Fibroblast of lung (primary cell): ENCODE data around the gene CAPNS1.
"Not testable (repeated sequence)": the region's sequence is repeated elsewhere in the genome, so short reads cannot be mapped to it uniquely, and the experiment has no call there.

Experiments
- EZH2 ChIP-seq: IDR thresholded peaks from 2 replicates; pipeline ENCODE4 v1.5.1; 2012; ENCODE audit warnings: low read length, control low read depth, mild to moderate bottlenecking; ENCODE audit errors: missing control alignments
- TF ChIP-seq, protein P1 (sequence below), 2 donors: IDR thresholded peaks in 1 of 2; conservative IDR thresholded peaks in 1 of 2; 1 replicate in 1 of 2; 2 replicates in 1 of 2; pipeline ENCODE4 v1.5.1; 2011 to 2012; ENCODE audit warnings: low read length in 2 of 2, control low read depth in 1 of 2, inconsistent platforms in 1 of 2, low read depth in 1 of 2, mild to moderate bottlenecking in 1 of 2

DNA sequence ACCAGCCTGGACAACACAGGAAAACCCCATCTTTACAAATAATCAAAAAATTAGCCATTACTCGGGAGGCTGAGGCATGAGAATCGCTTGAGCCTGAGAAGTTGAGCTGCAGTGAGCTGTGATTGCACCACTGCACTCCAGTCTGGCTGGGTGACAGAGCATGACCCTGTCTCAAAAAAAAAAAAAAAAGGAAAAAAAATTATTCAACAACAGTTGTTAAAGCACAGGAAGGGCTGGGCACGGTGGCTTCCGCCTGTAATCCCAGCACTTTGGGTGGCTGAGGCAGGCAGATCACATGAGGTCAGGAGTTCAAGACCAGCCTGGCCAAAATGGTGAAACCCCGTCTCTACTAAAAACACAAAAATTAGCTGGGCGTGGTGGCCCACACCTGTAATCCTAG, 8.6 kb upstream of the CAPNS1 start:
- TF ChIP-seq, protein P1, sequence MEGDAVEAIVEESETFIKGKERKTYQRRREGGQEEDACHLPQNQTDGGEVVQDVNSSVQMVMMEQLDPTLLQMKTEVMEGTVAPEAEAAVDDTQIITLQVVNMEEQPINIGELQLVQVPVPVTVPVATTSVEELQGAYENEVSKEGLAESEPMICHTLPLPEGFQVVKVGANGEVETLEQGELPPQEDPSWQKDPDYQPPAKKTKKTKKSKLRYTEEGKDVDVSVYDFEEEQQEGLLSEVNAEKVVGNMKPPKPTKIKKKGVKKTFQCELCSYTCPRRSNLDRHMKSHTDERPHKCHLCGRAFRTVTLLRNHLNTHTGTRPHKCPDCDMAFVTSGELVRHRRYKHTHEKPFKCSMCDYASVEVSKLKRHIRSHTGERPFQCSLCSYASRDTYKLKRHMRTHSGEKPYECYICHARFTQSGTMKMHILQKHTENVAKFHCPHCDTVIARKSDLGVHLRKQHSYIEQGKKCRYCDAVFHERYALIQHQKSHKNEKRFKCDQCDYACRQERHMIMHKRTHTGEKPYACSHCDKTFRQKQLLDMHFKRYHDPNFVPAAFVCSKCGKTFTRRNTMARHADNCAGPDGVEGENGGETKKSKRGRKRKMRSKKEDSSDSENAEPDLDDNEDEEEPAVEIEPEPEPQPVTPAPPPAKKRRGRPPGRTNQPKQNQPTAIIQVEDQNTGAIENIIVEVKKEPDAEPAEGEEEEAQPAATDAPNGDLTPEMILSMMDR (conservative IDR thresholded peaks at IDR 0.05 in 1 of 2, IDR thresholded peaks at IDR 0.05 in 1 of 2; ENCODE audit: low read depth in 1 of 2, low read length in 2 of 2): not testable (repeated sequence)
- not testable (repeated sequence) for TF ChIP-seq EZH2
